GM19468 (cell line): Measurements from ENCODE around the gene NPAS3.

Experiments
- ATAC-seq: cut with Tn5 transposase; IDR thresholded peaks from one replicate; pipeline ENCODE4 v1.9.1; 2021; ENCODE audit warnings: mild to moderate bottlenecking, moderate library complexity, moderate number of reproducible peaks; ENCODE audit not compliant: unreplicated experiment; ENCODE audit errors: extremely low read depth

NPAS3 gene

DNA sequence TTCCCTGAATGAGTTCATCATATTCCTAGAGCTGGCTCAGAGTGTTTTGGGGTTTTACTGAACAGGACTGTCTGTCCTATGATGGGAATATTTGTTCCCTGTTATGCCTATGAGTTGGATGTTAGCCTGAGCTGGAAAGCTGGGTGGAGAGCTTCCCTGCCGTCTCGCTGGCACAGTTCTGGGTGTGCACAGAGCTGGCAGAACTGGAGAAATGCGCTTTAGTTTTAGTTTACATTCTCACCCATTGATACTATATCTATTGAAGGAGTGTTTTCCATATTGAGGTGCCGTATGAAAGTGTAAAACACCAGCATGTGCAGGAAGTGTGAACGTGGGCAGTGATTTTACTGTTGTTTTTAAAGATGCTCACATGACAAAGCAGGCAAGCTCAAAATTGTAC lies 549.9 kb downstream of the NPAS3 start:
- no peak for ATAC-seq

DNA sequence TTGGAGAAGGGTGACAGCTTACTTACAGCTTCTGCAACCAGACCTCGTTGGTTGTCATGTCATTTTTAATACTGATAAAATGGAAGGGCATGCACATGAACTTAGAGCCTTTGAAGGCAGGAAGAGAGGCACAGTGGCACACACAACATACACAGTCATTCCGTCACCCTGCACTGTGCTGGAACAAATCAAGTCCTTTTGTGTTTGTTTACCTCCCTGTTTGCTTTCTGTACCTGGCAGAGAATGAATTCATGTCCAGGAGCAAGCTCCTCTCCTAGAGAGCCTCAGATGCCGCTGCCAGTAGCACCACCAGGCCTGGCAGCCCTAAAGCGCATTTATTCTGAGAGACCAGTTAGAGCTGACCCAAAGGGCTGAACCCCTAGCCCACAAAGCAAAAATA lies 551.9 kb downstream of the NPAS3 start:
- no peak for ATAC-seq

DNA sequence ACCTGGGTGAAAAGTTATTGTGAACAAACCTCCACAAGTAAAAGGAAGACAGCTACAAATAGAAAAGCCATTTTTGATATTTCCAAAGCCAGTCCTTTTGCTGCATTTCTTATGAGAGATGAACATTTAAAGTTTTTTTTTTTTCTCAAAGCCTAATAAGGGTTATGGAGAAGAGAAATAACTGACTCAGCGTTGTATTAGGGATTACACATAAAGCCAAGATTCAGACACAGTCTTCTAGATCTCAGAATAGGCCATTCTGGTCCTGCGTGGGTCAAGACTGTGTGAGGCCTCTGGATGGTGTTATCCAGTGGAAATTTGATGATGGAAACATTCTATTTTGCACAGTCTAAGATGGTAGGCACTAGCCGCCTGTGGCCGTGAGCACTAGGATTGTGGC lies 552.4 kb downstream of the NPAS3 start:
- ATAC-seq: no peak

DNA sequence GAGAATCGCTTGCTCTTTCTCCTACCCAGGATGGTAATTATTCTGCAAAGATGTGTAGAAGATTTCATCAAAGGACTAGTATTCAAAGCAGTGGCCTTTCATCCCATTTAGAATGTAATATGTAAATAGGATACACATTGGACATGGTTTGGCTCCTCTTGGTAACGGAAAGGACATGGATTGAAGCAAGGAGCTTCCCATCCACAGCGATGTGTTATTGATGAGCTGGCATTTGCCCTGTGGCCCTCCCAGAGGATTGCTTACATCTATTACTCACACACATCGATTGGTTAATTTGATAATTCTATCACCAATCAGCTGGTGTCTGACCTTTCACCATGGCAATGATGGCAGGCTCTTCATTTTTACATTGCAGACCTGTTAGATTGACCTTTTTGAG lies 553.8 kb downstream of the NPAS3 start:
- no peak for ATAC-seq

- no peak for ATAC-seq
Measured at GRCh38 chr14:33493266-33493665, 554.6 kb downstream of the NPAS3 start.

GRCh38 chr14:33493990-33494389 lies 555.3 kb downstream of the NPAS3 start:
- no peak for ATAC-seq

GRCh38 chr14:33499687-33500086 lies 561.0 kb downstream of the NPAS3 start:
- no peak for ATAC-seq

DNA sequence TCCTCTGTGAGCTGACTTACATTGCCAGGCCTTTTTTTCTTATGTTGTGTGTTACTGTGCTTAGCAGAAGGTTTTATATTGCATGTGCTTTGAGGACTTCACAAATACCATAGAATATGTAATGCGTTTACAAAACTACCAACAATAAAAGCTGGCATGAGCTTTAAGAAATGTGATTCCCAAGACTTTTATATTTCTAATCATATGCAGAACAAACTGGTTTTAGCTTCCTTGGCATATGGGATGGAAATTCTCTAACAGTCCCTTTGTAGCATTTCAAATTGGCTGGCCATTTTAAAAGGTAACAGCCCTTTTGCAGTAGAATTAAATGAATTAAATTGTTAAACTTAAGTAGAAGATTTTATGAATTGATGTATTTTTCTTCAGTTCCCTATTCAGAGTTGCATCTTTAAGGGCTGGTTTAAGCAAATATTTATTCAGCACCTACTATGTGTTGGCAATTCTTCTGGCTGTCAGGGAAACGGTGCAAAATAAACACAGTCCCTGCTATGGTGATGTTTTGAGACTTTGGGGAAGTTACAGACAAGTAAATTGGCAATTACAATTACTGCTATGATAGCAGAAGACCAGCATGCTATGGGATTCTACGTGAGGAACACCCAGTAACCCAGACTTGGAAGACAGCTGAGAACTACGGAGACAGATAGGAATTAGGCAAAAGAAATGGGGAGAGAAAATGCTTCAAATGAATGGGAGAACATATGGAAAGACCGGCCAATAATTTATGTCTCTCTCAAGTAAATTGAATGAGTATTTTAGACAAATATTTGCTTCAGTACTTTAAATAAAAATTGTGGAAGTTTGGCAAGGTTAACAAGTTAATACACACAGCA lies 565.8 kb downstream of the NPAS3 start:
- no peak for ATAC-seq

DNA sequence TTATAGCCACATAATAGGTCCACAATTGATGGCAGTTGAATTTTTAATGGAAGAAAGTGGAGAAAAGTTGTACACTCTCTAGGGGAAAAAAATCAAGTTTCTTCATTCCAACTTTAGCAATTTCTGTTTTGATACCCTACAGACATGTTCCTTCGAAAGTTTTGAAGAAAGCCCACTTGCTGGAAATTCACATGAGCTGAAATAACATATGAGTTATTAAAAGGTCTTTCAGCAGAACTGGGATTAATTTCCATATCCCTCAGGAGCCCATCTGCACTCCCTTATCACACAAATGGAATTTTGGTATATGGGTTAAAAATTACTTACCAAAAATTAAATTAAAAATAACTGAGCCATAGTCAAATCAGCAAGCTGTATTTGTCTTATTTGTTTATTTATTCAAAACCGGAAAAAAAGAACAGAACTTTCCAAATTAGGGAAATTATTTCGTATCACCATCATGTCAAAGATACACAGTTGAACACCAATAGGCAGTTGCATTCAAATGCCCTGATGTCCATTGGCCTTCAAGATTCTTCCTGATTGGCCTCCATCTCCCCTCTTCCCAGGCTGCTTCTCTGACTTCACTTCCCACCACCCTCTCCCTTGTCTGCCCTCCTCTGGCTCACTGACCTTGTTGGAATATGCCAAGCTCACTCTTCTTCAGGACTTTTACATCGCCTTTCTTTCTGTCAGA lies 566.7 kb downstream of the NPAS3 start:
- ATAC-seq: no peak

GRCh38 chr14:33505963-33506329 lies 567.3 kb downstream of the NPAS3 start:
- no peak for ATAC-seq

DNA sequence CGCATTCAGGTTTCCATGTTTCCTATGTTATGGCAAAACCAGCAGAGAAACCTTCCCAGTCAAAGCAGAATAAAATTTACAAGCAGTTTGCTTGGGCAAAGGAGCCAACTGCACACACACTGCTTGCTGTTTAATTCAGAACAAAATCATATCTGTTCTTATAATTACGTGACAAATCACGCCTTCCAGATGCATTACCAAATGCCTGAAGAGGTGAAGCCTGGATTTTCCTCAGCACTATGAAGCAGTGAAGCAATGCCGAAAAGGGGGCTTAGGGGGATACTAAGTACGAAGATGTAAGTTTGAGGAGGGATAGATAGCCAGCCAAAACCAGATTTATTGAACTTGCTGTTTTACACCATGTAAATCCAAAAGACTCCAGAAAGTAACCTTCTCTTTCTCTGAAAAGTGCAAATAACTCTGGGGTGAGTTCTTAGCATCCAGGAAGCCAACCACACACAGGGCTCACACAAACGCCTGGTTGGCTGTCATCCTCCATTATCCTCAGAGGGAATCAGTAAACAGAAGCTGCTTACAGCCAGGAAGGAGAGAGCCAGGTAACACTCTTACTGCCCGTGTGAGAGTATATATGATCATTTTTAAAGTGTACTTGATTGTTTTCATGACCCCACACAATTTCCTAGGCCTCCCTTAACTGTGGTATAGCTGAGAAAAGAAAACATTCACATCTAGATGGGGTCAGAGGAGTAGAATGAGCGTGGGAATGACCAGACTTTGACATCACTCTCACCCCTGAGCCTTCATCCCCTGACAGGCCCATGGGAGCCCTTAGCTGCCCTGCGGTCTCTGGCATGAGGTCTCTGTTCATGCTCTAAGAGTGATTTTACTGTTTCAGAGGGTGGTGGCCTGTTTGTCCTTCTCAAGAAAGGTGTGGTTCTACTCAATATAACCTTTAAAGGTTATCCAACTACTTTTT lies 569.7 kb downstream of the NPAS3 start:
- ATAC-seq: no peak

GRCh38 chr14:33509454-33509853 lies 570.8 kb downstream of the NPAS3 start:
- ATAC-seq: no peak

DNA sequence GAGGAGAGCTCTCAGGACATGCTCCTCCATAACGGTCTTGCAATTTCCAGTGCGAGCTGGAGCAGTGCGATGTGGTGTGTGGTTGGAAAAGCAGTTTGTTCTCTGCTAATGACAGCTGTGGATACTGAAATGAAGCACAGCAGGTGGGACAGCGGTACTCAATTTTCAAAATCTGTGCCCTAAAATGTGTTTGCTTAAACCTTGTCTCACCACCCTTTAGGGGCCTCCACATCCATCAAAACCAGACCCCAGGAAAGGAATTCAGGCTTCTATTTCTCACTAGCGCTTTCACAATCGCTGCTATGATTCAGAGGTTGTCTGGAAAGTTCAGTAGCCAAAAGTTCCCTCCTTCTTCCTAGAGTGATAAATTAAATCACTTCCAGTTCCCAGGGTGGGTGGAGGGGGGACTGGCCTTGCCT lies 571.4 kb downstream of the NPAS3 start:
- ATAC-seq: no peak

- ATAC-seq: no peak
Measured at GRCh38 chr14:33510991-33511390, 572.3 kb downstream of the NPAS3 start.

DNA sequence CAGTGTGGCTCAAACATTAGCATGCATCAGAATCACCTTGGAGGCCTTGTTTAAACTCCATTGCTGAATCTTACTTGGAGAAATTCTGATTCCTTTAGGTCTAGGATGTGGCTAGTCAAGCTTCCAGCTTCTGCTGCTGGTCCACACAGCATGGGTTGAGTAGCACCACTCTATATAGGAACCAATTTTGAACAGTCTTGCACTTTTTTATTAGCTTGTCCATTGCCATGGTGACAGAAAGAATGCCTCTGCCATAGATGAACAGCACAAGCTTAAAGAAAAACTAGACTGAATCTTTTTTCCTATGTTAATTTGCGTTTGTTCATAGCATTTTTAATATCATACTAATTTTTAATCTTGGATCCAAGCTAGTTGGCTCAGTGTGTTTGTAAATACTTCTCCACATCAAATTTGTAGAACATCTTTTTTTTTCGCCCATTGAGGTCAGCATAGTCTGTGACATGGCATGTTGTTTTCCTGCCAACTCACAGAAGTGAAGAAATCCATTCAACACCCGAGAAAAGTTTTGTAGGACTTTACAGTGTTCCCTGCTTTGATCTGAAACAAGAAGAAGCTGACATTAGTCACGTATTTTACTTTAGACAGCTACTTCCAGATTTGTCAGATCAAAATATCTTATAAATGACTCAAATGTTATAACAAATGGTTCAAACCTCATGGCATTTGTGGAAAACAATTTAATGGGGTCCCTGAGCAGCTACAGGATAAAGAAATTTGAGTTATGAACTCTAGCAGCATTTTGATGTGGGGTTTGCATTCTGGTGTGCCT lies 573.4 kb downstream of the NPAS3 start:
- ATAC-seq: no peak

DNA sequence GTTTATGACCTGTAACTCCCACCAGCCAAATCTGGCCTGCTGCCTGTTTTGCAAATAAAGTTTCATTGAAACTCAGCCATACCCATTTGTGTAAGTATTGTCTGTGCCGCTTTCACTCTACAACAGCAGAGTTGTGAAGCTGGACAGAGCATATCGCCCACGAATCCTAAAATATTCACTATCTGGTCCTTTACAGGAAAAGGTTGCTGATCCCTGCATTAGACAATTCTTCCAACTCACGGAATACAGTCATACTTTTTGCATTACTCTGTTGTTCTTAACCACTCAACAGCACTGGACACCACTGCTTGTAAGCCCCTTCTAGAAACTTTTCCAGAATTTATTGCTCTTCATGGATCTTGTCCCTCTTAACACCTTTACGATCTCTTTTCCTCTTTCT lies 576.8 kb downstream of the NPAS3 start:
- ATAC-seq: no peak

- ATAC-seq: no peak
Measured at GRCh38 chr14:33515899-33516298, 577.2 kb downstream of the NPAS3 start.

DNA sequence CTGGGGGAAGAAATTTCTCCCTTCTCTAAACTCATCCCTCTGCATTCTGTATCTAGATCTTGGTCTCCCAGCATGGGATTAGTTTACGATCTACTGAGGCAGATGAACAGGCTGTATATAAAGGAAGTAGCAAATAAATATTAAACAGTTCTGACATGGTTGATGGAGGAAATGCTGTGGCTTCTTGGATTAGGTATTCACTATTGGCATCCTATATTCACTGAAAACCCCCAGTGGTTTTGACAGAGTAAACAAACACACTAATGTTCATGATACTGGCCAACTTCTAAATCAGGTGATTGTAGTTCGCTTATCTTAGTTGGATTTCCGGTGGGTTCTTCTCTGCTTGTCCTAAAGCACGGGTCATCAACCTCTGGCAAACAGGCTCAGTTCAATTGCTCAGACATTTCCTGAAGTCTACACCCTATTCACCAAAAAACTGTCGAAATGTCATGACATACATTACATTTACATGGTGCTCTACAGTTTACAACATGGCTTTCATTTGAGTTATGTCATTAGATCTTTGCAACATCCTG lies 578.3 kb downstream of the NPAS3 start:
- ATAC-seq: no peak

- ATAC-seq: no peak
Measured at GRCh38 chr14:33521192-33521591, 582.5 kb downstream of the NPAS3 start.

GRCh38 chr14:33524244-33524643 lies 585.6 kb downstream of the NPAS3 start:
- peak; percentile 53 for ATAC-seq
